ENCODE results near the gene KCNK6. TPM values are rescaled to one million over a fixed set of nuclear protein-coding genes. Genes with fewer than 3 reads are reported as not detected.

KCNK6 gene
- total RNA-seq, 1 donor from 2014 or later: 29.2 TPM

DNA sequence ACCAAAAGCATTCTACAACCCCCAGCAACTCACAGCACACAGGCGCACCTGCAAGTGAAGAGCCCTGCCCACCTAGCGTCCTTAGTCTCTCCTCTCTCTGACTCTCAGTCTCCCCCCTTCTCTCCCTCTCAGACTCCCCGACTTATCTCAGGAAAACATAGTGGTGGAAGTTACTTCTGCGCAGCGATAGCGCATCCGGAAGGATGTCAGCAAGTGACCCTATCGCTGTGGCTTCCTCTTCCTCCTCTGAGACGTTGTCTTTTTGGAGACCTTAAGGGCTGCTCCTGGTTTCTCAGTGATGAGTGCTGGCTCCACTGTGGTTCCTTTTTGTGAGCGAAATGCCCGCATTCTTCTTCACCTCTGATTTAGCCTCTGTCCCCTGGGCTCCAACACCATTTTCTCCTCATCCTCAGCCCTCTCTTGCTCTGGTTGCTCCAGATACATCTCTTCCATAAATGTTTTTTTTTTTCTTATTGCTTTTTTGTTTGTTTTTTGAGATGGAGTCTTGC lies 2.5 kb upstream of the KCNK6 start:
- no peaks in the 10 kb centered on the region for H3K27me3 Mint-ChIP-seq (ENCODE audit: low read depth)
- TF ChIP-seq, protein P1, sequence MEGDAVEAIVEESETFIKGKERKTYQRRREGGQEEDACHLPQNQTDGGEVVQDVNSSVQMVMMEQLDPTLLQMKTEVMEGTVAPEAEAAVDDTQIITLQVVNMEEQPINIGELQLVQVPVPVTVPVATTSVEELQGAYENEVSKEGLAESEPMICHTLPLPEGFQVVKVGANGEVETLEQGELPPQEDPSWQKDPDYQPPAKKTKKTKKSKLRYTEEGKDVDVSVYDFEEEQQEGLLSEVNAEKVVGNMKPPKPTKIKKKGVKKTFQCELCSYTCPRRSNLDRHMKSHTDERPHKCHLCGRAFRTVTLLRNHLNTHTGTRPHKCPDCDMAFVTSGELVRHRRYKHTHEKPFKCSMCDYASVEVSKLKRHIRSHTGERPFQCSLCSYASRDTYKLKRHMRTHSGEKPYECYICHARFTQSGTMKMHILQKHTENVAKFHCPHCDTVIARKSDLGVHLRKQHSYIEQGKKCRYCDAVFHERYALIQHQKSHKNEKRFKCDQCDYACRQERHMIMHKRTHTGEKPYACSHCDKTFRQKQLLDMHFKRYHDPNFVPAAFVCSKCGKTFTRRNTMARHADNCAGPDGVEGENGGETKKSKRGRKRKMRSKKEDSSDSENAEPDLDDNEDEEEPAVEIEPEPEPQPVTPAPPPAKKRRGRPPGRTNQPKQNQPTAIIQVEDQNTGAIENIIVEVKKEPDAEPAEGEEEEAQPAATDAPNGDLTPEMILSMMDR (IDR thresholded peaks at IDR 0.05): no peak
- H3K9me3 Mint-ChIP-seq (ENCODE audit: low read depth): no peaks in the 10 kb centered on the region
- H3K36me3 Mint-ChIP-seq (ENCODE audit: low read depth): peaks cover 2% of the 10 kb centered on the region
- DNase-seq (ENCODE audit: low spot score): no peak
- peaks cover 58% of the 10 kb centered on the region for H3K4me1 Mint-ChIP-seq (ENCODE audit: low read depth)
- H3K4me3 Mint-ChIP-seq (ENCODE audit: unreplicated experiment): no peak overlapping the region
- no peak overlapping the region for H3K27ac Mint-ChIP-seq (ENCODE audit: unreplicated experiment)

DNA sequence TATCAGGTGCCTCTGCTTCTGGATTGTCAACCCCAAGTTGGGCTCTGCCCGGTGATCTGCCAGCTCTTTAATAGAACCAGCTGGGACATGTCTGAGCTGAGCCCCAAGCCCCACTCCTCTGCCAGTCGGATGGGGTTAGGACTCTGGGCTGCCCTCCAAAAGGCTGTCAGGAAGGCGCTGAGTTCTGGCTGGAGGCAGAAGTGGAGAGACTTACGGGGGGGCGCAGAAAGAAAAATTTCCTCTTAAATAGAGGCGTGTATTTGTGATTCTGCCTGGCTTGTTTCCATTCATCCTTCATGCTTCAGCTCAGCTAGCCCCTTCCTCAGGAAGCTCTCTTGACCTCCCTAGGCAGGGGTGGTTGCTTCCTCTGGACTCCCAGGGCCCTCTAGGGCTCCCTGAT lies 985 bp upstream of the KCNK6 start:
- Mint-ChIP-seq H3K27ac (ENCODE audit: unreplicated experiment) (peak overlapping the region; percentile 69), H3K4me3 (ENCODE audit: unreplicated experiment) (peak overlapping the region; percentile 86), H3K4me1 (ENCODE audit: low read depth) (peaks cover 60% of the 10 kb centered on the region), H3K27me3 (ENCODE audit: low read depth) (no peaks in the 10 kb centered on the region), H3K36me3 (ENCODE audit: low read depth) (peaks cover 3% of the 10 kb centered on the region), H3K9me3 (ENCODE audit: low read depth) (no peaks in the 10 kb centered on the region)
- DNase-seq (ENCODE audit: low spot score): no peak
- TF ChIP-seq, protein P1 (IDR thresholded peaks at IDR 0.05): no peak

DNA sequence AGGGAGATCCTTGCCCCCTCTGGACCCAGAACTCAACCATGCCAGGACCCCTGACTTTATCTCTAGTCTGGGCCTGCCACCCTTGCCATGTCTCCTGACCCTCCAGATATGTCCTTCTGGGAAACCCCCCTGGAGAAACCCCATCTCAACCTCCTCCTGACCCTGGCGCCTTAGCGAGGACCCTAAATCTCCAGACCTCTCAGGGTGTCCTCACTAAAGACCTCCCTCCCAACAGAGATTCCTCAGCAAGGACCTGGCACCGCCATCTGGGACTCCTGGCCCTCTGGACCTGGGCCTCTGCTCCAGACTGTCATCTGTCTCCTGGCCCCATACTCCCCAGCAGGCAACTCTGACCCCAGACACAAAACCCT lies 1.3 kb downstream of the KCNK6 start:
- Mint-ChIP-seq H3K9me3 (ENCODE audit: low read depth) (no peaks in the 10 kb centered on the region), H3K27me3 (ENCODE audit: low read depth) (no peaks in the 10 kb centered on the region), H3K4me1 (ENCODE audit: low read depth) (peaks cover 47% of the 10 kb centered on the region), H3K27ac (ENCODE audit: unreplicated experiment) (no peak overlapping the region), H3K36me3 (ENCODE audit: low read depth) (peaks cover 14% of the 10 kb centered on the region), H3K4me3 (ENCODE audit: unreplicated experiment) (peak overlapping the region; percentile 86)
- TF ChIP-seq, protein P1 (IDR thresholded peaks at IDR 0.05): no peak
- no peak for DNase-seq (ENCODE audit: low spot score)

DNA sequence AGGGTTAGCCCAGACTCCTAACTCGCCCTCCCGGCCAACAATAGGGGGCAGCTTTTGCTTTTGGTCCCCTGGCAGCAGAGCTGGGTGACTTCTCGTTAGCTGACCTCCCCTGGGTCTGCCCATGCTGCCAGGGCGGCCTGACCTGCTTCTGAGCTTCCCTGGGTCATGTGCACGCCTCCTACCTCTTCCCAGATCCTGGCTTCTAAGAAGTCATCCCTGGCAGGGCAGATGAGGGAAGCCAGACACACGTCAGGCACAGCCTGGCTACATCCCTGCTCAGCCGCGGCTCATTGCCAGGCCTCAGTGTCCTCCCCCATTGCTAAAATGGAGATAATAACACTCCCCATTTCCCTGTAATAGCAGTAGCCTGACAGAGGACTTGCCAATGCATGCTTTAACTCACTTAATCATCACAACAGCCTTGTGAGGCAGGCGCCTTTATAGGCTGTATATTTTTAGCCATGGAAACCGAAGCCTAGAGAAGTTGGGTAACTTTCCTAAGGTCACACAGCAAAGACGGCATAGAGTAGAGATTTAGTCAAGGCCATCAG lies 2.1 kb downstream of the KCNK6 start:
- Mint-ChIP-seq H3K4me1 (ENCODE audit: low read depth) (peaks cover 43% of the 10 kb centered on the region), H3K9me3 (ENCODE audit: low read depth) (no peaks in the 10 kb centered on the region), H3K27ac (ENCODE audit: unreplicated experiment) (peak overlapping the region; percentile 64), H3K36me3 (ENCODE audit: low read depth) (peaks cover 16% of the 10 kb centered on the region), H3K27me3 (ENCODE audit: low read depth) (no peaks in the 10 kb centered on the region), H3K4me3 (ENCODE audit: unreplicated experiment) (peak overlapping the region; percentile 86)
- TF ChIP-seq, protein P1 (IDR thresholded peaks at IDR 0.05): peak; percentile 15
- no peak for DNase-seq (ENCODE audit: low spot score)

DNA sequence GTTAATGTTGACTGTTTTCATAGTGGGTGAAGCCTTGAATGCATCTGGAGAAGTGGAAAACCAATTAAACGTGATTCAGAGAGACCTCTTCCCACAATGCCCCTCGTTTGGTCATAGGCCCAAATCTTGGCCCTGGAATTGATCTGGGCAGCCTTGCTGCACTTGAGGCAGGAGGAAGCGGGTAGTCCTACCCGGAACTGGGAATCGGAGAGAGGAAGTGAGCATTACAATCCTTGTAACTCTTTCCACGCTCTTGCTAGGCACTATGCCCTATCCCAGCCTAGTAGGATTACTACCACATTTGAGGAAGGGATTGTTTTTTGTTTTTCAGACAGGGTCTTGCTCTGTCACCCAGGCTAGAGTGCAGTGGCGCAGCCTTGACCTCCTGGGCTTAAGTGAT lies 3.6 kb downstream of the KCNK6 start:
- Mint-ChIP-seq H3K4me3 (ENCODE audit: unreplicated experiment) (no peak overlapping the region), H3K27ac (ENCODE audit: unreplicated experiment) (no peak overlapping the region), H3K27me3 (ENCODE audit: low read depth) (no peaks in the 10 kb centered on the region), H3K9me3 (ENCODE audit: low read depth) (no peaks in the 10 kb centered on the region), H3K4me1 (ENCODE audit: low read depth) (peaks cover 40% of the 10 kb centered on the region), H3K36me3 (ENCODE audit: low read depth) (peaks cover 25% of the 10 kb centered on the region)
- TF ChIP-seq, protein P1 (IDR thresholded peaks at IDR 0.05): no peak
- DNase-seq (ENCODE audit: low spot score): no peak

Data from chondrocyte (in vitro differentiated cells).